Mesendoderm (in vitro differentiated cells): ENCODE measurements around the gene ADISSP.
"Not testable (repeated sequence)": the region's sequence is repeated elsewhere in the genome, so short reads cannot be mapped to it uniquely, and the experiment has no call there.

Experiments
- DNase-seq: peaks from one replicate; pipeline ENCODE4 v3.0.0; 2013
- H2AK5ac ChIP-seq: 2 replicates; pipeline ENCODE4 v1.6.1; 2013; ENCODE audit warnings: low read length, inconsistent platforms
- H2BK120ac ChIP-seq: 2 replicates; pipeline ENCODE4 v1.6.1; 2013; ENCODE audit warnings: low read depth, mild to moderate bottlenecking, low read length, moderate library complexity, mixed read lengths
- H2BK15ac ChIP-seq: replicated peaks from 2 replicates; pipeline ENCODE4 v1.6.1; 2013; ENCODE audit warnings: low read depth, mild to moderate bottlenecking, moderate library complexity
- H2BK5ac ChIP-seq: 2 replicates; pipeline ENCODE4 v1.6.1; 2013; ENCODE audit warnings: low read length, inconsistent platforms
- H3K18ac ChIP-seq: 2 replicates; pipeline ENCODE4 v1.6.1; 2013; ENCODE audit warnings: mild to moderate bottlenecking, low read length, mixed read lengths
- H3K23ac ChIP-seq: one replicate; pipeline ENCODE4 v1.6.1; 2013; ENCODE audit warnings: low read length
- H3K27ac ChIP-seq: 2 replicates; pipeline ENCODE4 v1.5.1; 2013; ENCODE audit warnings: low read depth, mild to moderate bottlenecking, inconsistent platforms, low read length, moderate library complexity
- H3K27me3 ChIP-seq: 2 replicates; pipeline ENCODE4 v1.6.1; 2013; ENCODE audit warnings: low read length, control low read depth, mild to moderate bottlenecking, inconsistent platforms; ENCODE audit not compliant: insufficient read depth, poor library complexity
- H3K36me3 ChIP-seq: 2 replicates; pipeline ENCODE4 v1.6.1; 2013; ENCODE audit warnings: low read length, inconsistent platforms; ENCODE audit not compliant: control insufficient read depth, insufficient read depth
- H3K4ac ChIP-seq: one replicate; pipeline ENCODE4 v1.6.1; 2013; ENCODE audit warnings: low read depth, mild to moderate bottlenecking, low read length, moderate library complexity
- H3K4me1 ChIP-seq: 2 replicates; pipeline ENCODE4 v1.6.1; 2013; ENCODE audit warnings: low read depth, low read length, inconsistent platforms; ENCODE audit not compliant: control insufficient read depth
- H3K4me2 ChIP-seq: 2 replicates; pipeline ENCODE4 v1.6.1; 2013; ENCODE audit warnings: low read length
- H3K4me3 ChIP-seq: 2 replicates; pipeline ENCODE4 v1.5.1; 2013; ENCODE audit warnings: mild to moderate bottlenecking, low read length
- H3K56ac ChIP-seq: one replicate; pipeline ENCODE4 v1.6.1; 2013; ENCODE audit warnings: low read length
- H3K79me1 ChIP-seq: 2 replicates; pipeline ENCODE4 v1.6.1; 2013; ENCODE audit warnings: low read length, inconsistent platforms
- H3K79me2 ChIP-seq: 2 replicates; pipeline ENCODE4 v1.6.1; 2013; ENCODE audit warnings: mild to moderate bottlenecking, low read length; ENCODE audit not compliant: control insufficient read depth, insufficient read depth
- H3K9ac ChIP-seq: 2 replicates; pipeline ENCODE4 v1.6.1; 2013; ENCODE audit warnings: low read length, inconsistent platforms
- H4K5ac ChIP-seq: one replicate; pipeline ENCODE4 v1.6.1; 2013; ENCODE audit warnings: low read length
- H4K8ac ChIP-seq: one replicate; pipeline ENCODE4 v1.6.1; 2013; ENCODE audit warnings: low read depth, mild to moderate bottlenecking, control low read depth, low read length, moderate library complexity
- WGBS: extraction: QIAGEN DNeasy Blood & Tissue Kit; methylation state at CpG from one replicate; pipeline ENCODE4 v1.1.7; 2013; ENCODE audit warnings: low lambda C conversion rate, missing lambda C conversion rate; ENCODE audit not compliant: insufficient coverage; ENCODE audit errors: extremely low coverage; 5-methylcytosine and 5-hydroxymethylcytosine counted together

ADISSP gene

DNA sequence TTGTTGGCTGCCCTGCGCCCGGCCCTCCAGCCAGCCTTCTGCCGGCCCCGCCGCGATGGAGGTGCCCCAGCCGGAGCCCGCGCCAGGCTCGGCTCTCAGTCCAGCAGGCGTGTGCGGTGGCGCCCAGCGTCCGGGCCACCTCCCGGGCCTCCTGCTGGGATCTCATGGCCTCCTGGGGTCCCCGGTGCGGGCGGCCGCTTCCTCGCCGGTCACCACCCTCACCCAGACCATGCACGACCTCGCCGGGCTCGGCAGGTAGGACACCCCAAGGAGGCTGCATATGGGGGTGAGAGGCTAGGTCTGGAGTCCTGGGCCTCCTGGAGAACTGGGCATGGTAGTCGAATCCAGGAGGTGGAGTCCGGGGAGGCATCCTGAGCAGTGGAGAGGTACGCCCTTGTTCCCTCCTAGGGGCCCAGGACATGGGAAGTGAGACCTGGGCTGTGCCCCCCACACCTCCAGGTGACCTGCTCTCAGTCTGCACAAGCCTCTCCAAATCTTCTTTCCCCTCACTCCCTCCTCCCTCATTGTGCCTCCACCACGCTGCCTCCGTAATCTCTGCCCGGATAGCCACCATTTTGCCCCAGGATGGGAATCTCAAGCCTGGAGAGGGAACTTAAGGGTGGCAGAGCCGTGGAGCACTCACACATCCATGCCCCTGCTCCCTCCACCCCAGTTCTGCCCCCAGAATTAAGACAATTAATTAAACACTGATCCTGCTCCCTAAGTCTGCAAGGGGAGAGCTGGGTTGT, 29.1 kb upstream of the ADISSP start:
- no peak overlapping the region for H4K5ac ChIP-seq
- H2BK15ac ChIP-seq, result no peak overlapping the region
- H3K36me3 ChIP-seq, result no peaks in the 10 kb centered on the region
- H3K79me1 ChIP-seq, result peaks cover 1% of the 10 kb centered on the region
- no peaks in the 10 kb centered on the region for H3K27me3 ChIP-seq
- H3K4ac ChIP-seq, result peak overlapping the region; percentile 66
- H3K27ac ChIP-seq, result peak overlapping the region; percentile 42
- no peak overlapping the region for H4K8ac ChIP-seq
- H2BK120ac ChIP-seq, result no peak overlapping the region
- peak overlapping the region; percentile 66 for H3K23ac ChIP-seq
- no peak overlapping the region for H2BK5ac ChIP-seq
- H2AK5ac ChIP-seq, result no peak overlapping the region
- WGBS, result no CpG with 5 or more reads among the region's 33 CpGs
- peak overlapping the region; percentile 86 for H3K18ac ChIP-seq
- DNase-seq, result no peak
- H3K4me3 ChIP-seq, result peak overlapping the region; percentile 64
- H3K9ac ChIP-seq, result peak overlapping the region; percentile 82
- H3K56ac ChIP-seq, result peak overlapping the region; percentile 90
- H3K4me2 ChIP-seq, result peak overlapping the region; percentile 47
- H3K79me2 ChIP-seq, result no peaks in the 10 kb centered on the region
- peaks cover 13% of the 10 kb centered on the region for H3K4me1 ChIP-seq

DNA sequence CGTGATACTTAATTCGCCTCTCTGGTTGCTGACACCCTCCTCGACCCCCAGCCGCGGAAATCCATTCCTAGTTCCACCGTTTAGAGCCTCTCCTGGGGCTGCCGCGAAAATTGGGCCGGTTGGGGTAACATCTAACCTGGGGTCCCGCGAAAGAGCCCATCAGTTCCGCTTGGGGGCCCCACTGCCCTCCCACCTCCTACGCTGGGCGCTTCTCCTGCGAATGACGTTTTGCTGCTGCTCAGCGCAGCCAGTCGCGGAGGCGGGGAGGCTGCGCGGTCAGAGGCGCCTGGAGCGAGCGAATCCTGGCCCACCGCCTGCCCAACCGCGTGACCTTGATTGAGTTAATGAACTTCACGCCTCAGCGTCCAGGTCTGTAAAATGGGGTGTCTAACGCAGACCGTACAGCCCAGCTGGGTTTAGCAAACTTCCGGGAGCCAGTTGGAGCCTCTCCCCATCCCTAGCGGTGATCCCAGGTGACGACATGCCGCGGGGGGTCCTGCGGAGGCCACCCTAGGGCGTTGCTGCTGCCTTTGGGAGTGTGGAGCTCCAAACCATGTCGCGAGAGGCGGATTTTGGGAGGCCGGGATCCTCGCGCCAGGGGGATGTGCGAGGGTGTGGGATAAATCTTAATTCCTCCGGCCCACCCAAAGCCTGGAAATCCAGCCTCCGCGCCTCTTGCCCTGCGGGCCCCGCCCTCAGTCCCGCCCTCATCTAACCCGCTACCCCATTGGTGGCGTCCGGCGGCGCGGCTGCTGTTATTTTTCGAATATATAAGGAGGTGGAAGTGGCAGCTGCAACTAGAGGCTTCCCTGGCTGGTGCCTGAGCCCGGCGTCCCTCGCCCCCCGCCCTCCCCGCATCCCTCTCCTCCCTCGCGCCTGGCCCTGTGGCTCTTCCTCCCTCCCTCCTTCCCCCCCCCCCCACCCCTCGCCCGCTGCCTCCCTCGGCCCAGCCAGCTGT, 28.2 kb upstream of the ADISSP start, which contains the start of gene CDC25B:
Gene CDC25B (plus strand): TSS at position 800 of the 958 bp plus-strand sequence. CDS start 222 bp downstream, outside the sequence.
- Histone ChIP-seq H3K36me3 (no peaks in the 10 kb centered on the region), H3K4me3 (peak within 1 kb of the TSS; percentile 68), H4K5ac (no peak within 1 kb of the TSS), H3K4ac (peak within 1 kb of the TSS; percentile 66), H2BK15ac (no peak within 1 kb of the TSS), H2BK5ac (peak within 1 kb of the TSS; percentile 49), H3K79me1 (peaks cover 1% of the 10 kb centered on the region), H2BK120ac (no peak within 1 kb of the TSS), H3K23ac (peak within 1 kb of the TSS; percentile 66), H2AK5ac (peak within 1 kb of the TSS; percentile 45), H3K27me3 (no peaks in the 10 kb centered on the region), H3K79me2 (no peaks in the 10 kb centered on the region), H3K9ac (peak within 1 kb of the TSS; percentile 89), H3K18ac (peak within 1 kb of the TSS; percentile 86), H3K56ac (peak within 1 kb of the TSS; percentile 98), H3K27ac (peak within 1 kb of the TSS; percentile 42), H3K4me2 (peak within 1 kb of the TSS; percentile 99), H4K8ac (no peak within 1 kb of the TSS), H3K4me1 (peaks cover 13% of the 10 kb centered on the region)
- no CpG with 5 or more reads among the region's 69 CpGs for WGBS
- peak; percentile 94 for DNase-seq

GRCh38 chr20:3794701-3795420, 27.3 kb upstream of the ADISSP start:
- DNase-seq, result no peak
- no peak overlapping the region for H3K9ac ChIP-seq
- peaks cover 1% of the 10 kb centered on the region for H3K79me1 ChIP-seq
- no peaks in the 10 kb centered on the region for H3K36me3 ChIP-seq
- no peak overlapping the region for H4K5ac ChIP-seq
- H2AK5ac ChIP-seq, result no peak overlapping the region
- H3K4me2 ChIP-seq, result no peak overlapping the region
- no peak overlapping the region for H3K4ac ChIP-seq
- H3K79me2 ChIP-seq, result no peaks in the 10 kb centered on the region
- no peak overlapping the region for H3K23ac ChIP-seq
- no peak overlapping the region for H3K27ac ChIP-seq
- H3K27me3 ChIP-seq, result no peaks in the 10 kb centered on the region
- no peak overlapping the region for H2BK15ac ChIP-seq
- H2BK5ac ChIP-seq, result no peak overlapping the region
- H3K18ac ChIP-seq, result no peak overlapping the region
- peaks cover 8% of the 10 kb centered on the region for H3K4me1 ChIP-seq
- H4K8ac ChIP-seq, result no peak overlapping the region
- H2BK120ac ChIP-seq, result no peak overlapping the region
- no peak overlapping the region for H3K56ac ChIP-seq
- H3K4me3 ChIP-seq, result no peak overlapping the region
- WGBS, result no CpG with 5 or more reads among the region's 25 CpGs

DNA sequence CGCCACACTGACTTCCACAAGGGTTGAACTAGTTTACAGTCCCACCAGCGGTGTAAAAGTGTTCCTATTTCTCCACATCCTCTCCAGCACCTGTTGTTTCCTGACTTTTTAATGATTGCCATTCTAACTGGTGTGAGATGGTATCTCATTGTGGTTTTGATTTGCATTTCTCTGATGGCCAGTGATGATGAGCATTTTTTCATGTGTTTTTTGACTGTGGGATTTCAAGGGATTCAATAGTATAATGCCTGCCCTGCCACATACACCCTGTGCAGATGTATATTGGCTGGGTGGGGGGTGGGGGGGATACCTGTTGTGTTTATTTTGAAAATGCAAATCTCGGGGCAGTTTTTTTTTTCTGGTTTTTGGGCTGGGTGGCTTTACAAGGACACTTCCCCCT, 26.6 kb upstream of the ADISSP start:
- not testable (repeated sequence) for H2BK5ac ChIP-seq, H4K5ac ChIP-seq, H3K4me2 ChIP-seq, H3K36me3 ChIP-seq, DNase-seq, H3K79me1 ChIP-seq, H2BK120ac ChIP-seq, H3K4ac ChIP-seq, H4K8ac ChIP-seq, H3K27me3 ChIP-seq, H3K9ac ChIP-seq, H3K4me1 ChIP-seq, H3K4me3 ChIP-seq, H3K18ac ChIP-seq, H3K79me2 ChIP-seq, H2BK15ac ChIP-seq, H2AK5ac ChIP-seq, H3K23ac ChIP-seq, H3K56ac ChIP-seq, H3K27ac ChIP-seq
- no CpG with 5 or more reads among the region's 3 CpGs for WGBS

DNA sequence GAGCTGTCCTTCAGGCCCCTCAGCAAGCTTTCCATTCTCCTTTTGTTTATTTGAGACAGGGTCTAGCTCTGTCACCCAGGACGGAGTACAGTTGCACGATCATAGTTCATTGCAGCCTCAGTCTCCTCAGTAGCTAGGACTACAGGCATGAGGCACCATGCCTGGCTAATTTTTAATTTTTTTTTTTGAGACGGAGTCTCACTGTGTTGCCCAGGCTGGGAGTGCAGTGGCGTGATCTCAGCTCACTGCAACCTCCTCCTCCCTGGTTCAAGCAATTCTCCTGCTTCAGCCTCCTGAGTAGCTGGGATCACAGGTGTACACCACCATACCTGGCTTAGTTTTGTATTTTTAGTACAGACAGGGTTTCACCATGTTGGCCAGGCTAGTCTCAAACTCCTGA, 21.6 kb upstream of the ADISSP start:
- not testable (repeated sequence) for H3K36me3 ChIP-seq

More for the DNA sequence above, 21.6 kb upstream of the ADISSP start:
- not testable (repeated sequence) for DNase-seq, H2AK5ac ChIP-seq, H3K4me1 ChIP-seq, H2BK5ac ChIP-seq, H3K79me2 ChIP-seq, H4K5ac ChIP-seq, H3K56ac ChIP-seq, H3K4me3 ChIP-seq, H2BK120ac ChIP-seq, H3K9ac ChIP-seq, H2BK15ac ChIP-seq, H3K23ac ChIP-seq, H3K4me2 ChIP-seq, H3K27me3 ChIP-seq, H3K27ac ChIP-seq, H4K8ac ChIP-seq, H3K18ac ChIP-seq, H3K4ac ChIP-seq
- no CpG with 5 or more reads among the region's 4 CpGs for WGBS
- H3K79me1 ChIP-seq, result peaks cover 15% of the 10 kb centered on the region
